Esophagus squamous epithelium (tissue), 5 donors: ENCODE data around the gene SYTL2. TPM values are rescaled to one million over a fixed set of nuclear protein-coding genes. Genes with fewer than 3 reads are reported as not detected.
A peak's percentile ranks its signal among the peaks of the same experiment; 100 is the strongest.
"Not testable (repeated sequence)": the region's sequence is repeated elsewhere in the genome, so short reads cannot be mapped to it uniquely, and the experiment has no call there.

Experiments used
- DNase-seq: peaks from one replicate; lab custom pipeline; 2025; lab: John Stamatoyannopoulos, UW
- H3K27ac ChIP-seq, 4 donors: fragments of 200-600 bp; sonication (generic); one replicate each; pipeline ENCODE4 v1.5.1; 2016 to 2019; ENCODE audit warnings: mild to moderate bottlenecking in 1 of 4
- H3K27me3 ChIP-seq, 4 donors: fragments of 200-600 bp; sonication (generic); 1 replicate in 3 of 4; 2 replicates in 1 of 4; pipeline versions ENCODE4 v1.5.1 to v1.6.0; 2017 to 2021; ENCODE audit warnings: antibody characterized with exemption in 1 of 4
- H3K36me3 ChIP-seq, 3 donors: fragments of 200-600 bp; sonication (generic); one replicate each; pipeline ENCODE4 v1.5.1; 2016 to 2019
- H3K4me1 ChIP-seq, 3 donors: fragments of 200-600 bp; sonication (generic); one replicate each; pipeline ENCODE4 v1.5.1; 2017 to 2019
- H3K4me3 ChIP-seq, 4 donors: fragments of 200-600 bp; sonication (generic); 1 replicate in 3 of 4; 2 replicates in 1 of 4; pipeline ENCODE4 v1.5.1; 2016 to 2019; ENCODE audit warnings: mild to moderate bottlenecking in 2 of 4, moderate library complexity in 1 of 4
- H3K9me3 ChIP-seq, 3 donors: fragments of 200-600 bp; sonication (generic); one replicate each; pipeline ENCODE4 v1.5.1; 2016 to 2019
- CTCF ChIP-seq, 6 experiments: fragments of 450-650 bp in 4 of 6; fragments of 200-600 bp in 2 of 6; sonication (generic) in 2 of 6; IDR thresholded peaks; one replicate each; pipeline ENCODE4 v1.5.1; 2016 to 2019; ENCODE audit warnings: antibody characterized with exemption in 6 of 6, mild to moderate bottlenecking in 4 of 6, moderate library complexity in 4 of 6
- POLR2A ChIP-seq, 4 donors: fragments of 450-650 bp; IDR thresholded peaks; one replicate each; pipeline ENCODE4 v1.6.1; 2017; ENCODE audit warnings: antibody characterized with exemption in 4 of 4, mild to moderate bottlenecking in 4 of 4, moderate library complexity in 3 of 4
- WGBS, 2 donors: methylation state at CpG; one replicate each; pipeline ENCODE4 v1.1.5; 2018; 5-methylcytosine and 5-hydroxymethylcytosine counted together
- intact Hi-C: fragments of 100-400 bp; cut with DNase I; formaldehyde crosslinking; loops from one replicate; pipeline ENCODE4 v1.15.0; 2022
- total RNA-seq, 4 donors: library from RNA; depleted of rRNA; stranded (reverse); fragments of >200 nt; gene quantifications; one replicate each; pipeline ENCODE4 v1.1.0, GENCODE V29; 2016
- donor health status: DM: yes; HTN: yes; CAD: no.

The SYTL2 gene
- total RNA-seq, 4 donors from 2014 or later, result 8.8 to 16.0 (median 9.2) TPM

- 52 to 74% methylated on average over 3 of the region's 3 CpGs for WGBS, 2 donors
- intact Hi-C loops, result no loop called here
- H3K27ac ChIP-seq, result no peak overlapping the region
Measured at GRCh38 chr11:85787809-85788760, 22.9 kb downstream of the SYTL2 start.

GRCh38 chr11:85787168-85787567 is 23.8 kb downstream of the SYTL2 start:
- H3K27ac ChIP-seq, result peak overlapping the region in 1 of 4 donors; percentile 14
- no peak for DNase-seq
- H3K4me3 ChIP-seq, result no peak overlapping the region
- no peaks in the 10 kb centered on the region for H3K27me3 ChIP-seq
- no peaks in the 10 kb centered on the region for H3K36me3 ChIP-seq
- WGBS, 2 donors, result 72 to 76% methylated on average over 1 of the region's 1 CpG
- no peak for TF ChIP-seq POLR2A (IDR thresholded peaks at IDR 0.05)
- TF ChIP-seq CTCF (IDR thresholded peaks at IDR 0.05), result no peak
- intact Hi-C loops, result no loop called here
- no peaks in the 10 kb centered on the region for H3K4me1 ChIP-seq
- no peaks in the 10 kb centered on the region for H3K9me3 ChIP-seq

More at GRCh38 chr11:85787809-85788760, 22.9 kb downstream of the SYTL2 start:
- Histone ChIP-seq H3K36me3 (no peaks in the 10 kb centered on the region), H3K27me3 (no peaks in the 10 kb centered on the region), H3K9me3 (no peaks in the 10 kb centered on the region), H3K4me1 (no peaks in the 10 kb centered on the region), H3K4me3 (no peak overlapping the region)
- no peak for TF ChIP-seq POLR2A (IDR thresholded peaks at IDR 0.05)
- TF ChIP-seq CTCF (IDR thresholded peaks at IDR 0.05), result no peak
- no peak for DNase-seq

- H3K4me1 ChIP-seq, result no peaks in the 10 kb centered on the region
- H3K27ac ChIP-seq, result peak overlapping the region in 3 of 4 donors; percentile 11 to 57 (median 14)
- H3K36me3 ChIP-seq, result no peaks in the 10 kb centered on the region
- H3K9me3 ChIP-seq, result no peaks in the 10 kb centered on the region
- H3K4me3 ChIP-seq, result no peak overlapping the region
- TF ChIP-seq CTCF (IDR thresholded peaks at IDR 0.05) (no peak), POLR2A (IDR thresholded peaks at IDR 0.05) (no peak)
- intact Hi-C loops, result no loop called here
- WGBS, 2 donors, result 64 to 73% methylated on average over 6 of the region's 6 CpGs
- no peaks in the 10 kb centered on the region for H3K27me3 ChIP-seq
- no peak for DNase-seq
Measured at GRCh38 chr11:85784480-85785265, 26.3 kb downstream of the SYTL2 start.

GRCh38 chr11:85783758-85784157 is 27.2 kb downstream of the SYTL2 start:
- no peak overlapping the region for H3K4me3 ChIP-seq
- no peaks in the 10 kb centered on the region for H3K9me3 ChIP-seq
- no peaks in the 10 kb centered on the region for H3K36me3 ChIP-seq
- TF ChIP-seq POLR2A (IDR thresholded peaks at IDR 0.05) (no peak), CTCF (IDR thresholded peaks at IDR 0.05) (no peak)
- peak overlapping the region in 2 of 4 donors; percentile 26 to 43 for H3K27ac ChIP-seq
- H3K27me3 ChIP-seq, result no peaks in the 10 kb centered on the region
- H3K4me1 ChIP-seq, result no peaks in the 10 kb centered on the region
- no peak for DNase-seq
- 57 to 64% methylated on average over 1 of the region's 1 CpG for WGBS, 2 donors
- intact Hi-C loops, result no loop called here

GRCh38 chr11:85780780-85781517 is 30.0 kb downstream of the SYTL2 start:
- H3K27me3 ChIP-seq, H3K36me3 ChIP-seq, H3K27ac ChIP-seq, H3K9me3 ChIP-seq, DNase-seq, H3K4me3 ChIP-seq, intact Hi-C loops: not testable (repeated sequence)
- WGBS, 2 donors, result 81 to 87% methylated on average over 3 of the region's 3 CpGs
- peaks cover 0 to 18% (median 6%) of the 10 kb centered on the region in 3 donors for H3K4me1 ChIP-seq
